Measurements from ENCODE around the gene HERC6.
"Not testable (repeated sequence)": the region's sequence is repeated elsewhere in the genome, so short reads cannot be mapped to it uniquely, and the experiment has no call there.

The HERC6 gene

GRCh38 chr4:88396681-88397080, 18.0 kb downstream of the HERC6 start:
- no peak for DNase-seq

- no peak for DNase-seq
These were observed 19.7 kb downstream of the HERC6 start for GRCh38 chr4:88398381-88398780.

GRCh38 chr4:88409206-88409605, 30.6 kb downstream of the HERC6 start:
- DNase-seq, result no peak

- no peak for DNase-seq
These were observed 31.1 kb downstream of the HERC6 start for GRCh38 chr4:88409789-88410188.

GRCh38 chr4:88411491-88412096, 32.9 kb downstream of the HERC6 start:
- no peak for DNase-seq

GRCh38 chr4:88413801-88414200, 35.1 kb downstream of the HERC6 start:
- DNase-seq, result no peak

- DNase-seq, result no peak
These were observed 36.1 kb downstream of the HERC6 start for GRCh38 chr4:88414755-88415154.

GRCh38 chr4:88415982-88416381, 37.3 kb downstream of the HERC6 start:
- no peak for DNase-seq

GRCh38 chr4:88418411-88418810, 39.8 kb downstream of the HERC6 start:
- no peak for DNase-seq

- no peak for DNase-seq
These were observed 41.2 kb downstream of the HERC6 start for GRCh38 chr4:88419874-88420273.

- no peak for DNase-seq
These were observed 42.2 kb downstream of the HERC6 start for GRCh38 chr4:88420844-88421243.

GRCh38 chr4:88422403-88422802, 43.8 kb downstream of the HERC6 start:
- no peak for DNase-seq

GRCh38 chr4:88429401-88429800, 50.7 kb downstream of the HERC6 start:
- DNase-seq, result no peak

- no peak for DNase-seq
These were observed 57.5 kb downstream of the HERC6 start for GRCh38 chr4:88435987-88436693.

GRCh38 chr4:88437873-88438272, 59.2 kb downstream of the HERC6 start:
- not testable (repeated sequence) for DNase-seq

GRCh38 chr4:88439161-88439760, 60.6 kb downstream of the HERC6 start:
- DNase-seq, result no peak

- no peak for DNase-seq
These were observed 61.5 kb downstream of the HERC6 start for GRCh38 chr4:88440146-88440545.

- no peak for DNase-seq
These were observed 63.0 kb downstream of the HERC6 start for GRCh38 chr4:88441696-88442095.

- no peak for DNase-seq
These were observed 64.1 kb downstream of the HERC6 start for GRCh38 chr4:88442689-88443191.

- DNase-seq, result no peak
These were observed 64.8 kb downstream of the HERC6 start for GRCh38 chr4:88443486-88443885.

GRCh38 chr4:88445252-88445651, 66.6 kb downstream of the HERC6 start:
- DNase-seq, result no peak

- DNase-seq, result no peak
These were observed 67.5 kb downstream of the HERC6 start for GRCh38 chr4:88446124-88446523.

- no peak for DNase-seq
These were observed 68.9 kb downstream of the HERC6 start for GRCh38 chr4:88447371-88448095.

Measured in DMS 273 treated with DMSO at 0.1 percent for 48 hours (cell line).